Measurements from ENCODE around the gene SLC9C1. TPM values are rescaled to one million over a fixed set of nuclear protein-coding genes. Genes with fewer than 3 reads are reported as not detected.
A peak's percentile ranks its signal among the peaks of the same experiment; 100 is the strongest.

The SLC9C1 gene
- polyA plus RNA-seq, 1 donor (not counting 4 experiments of a cell fraction or from before 2014, with no cell fraction given), result not detected

GRCh38 chr3:112130638-112130993 lies 163.4 kb downstream of the SLC9C1 start:
- peak; percentile 26 for FAIRE-seq
- dilution Hi-C loops (cut with MboI; ENCODE audit: extremely low pct_ligation_motif_present, low sequenced_read_pairs), result no loop called here
- peaks cover 30% of the 10 kb centered on the region for H3K4me1 ChIP-seq (ENCODE audit: control insufficient read depth, extremely low read depth, insufficient read depth, low read length)
- H3K9ac ChIP-seq (ENCODE audit: control insufficient read depth, extremely low read depth, insufficient read depth, low read length), result no peak overlapping the region
- H2AFZ ChIP-seq (ENCODE audit: control insufficient read depth, low read length), result no peak overlapping the region
- no peaks in the 10 kb centered on the region for H3K9me3 ChIP-seq (ENCODE audit: control insufficient read depth, low read depth, low read length)
- H3K4me3 ChIP-seq (ENCODE audit: control insufficient read depth in 2 of 3, extremely low read depth in 1 of 3, insufficient read depth in 2 of 3, low read depth in 1 of 3, low read length in 3 of 3), result no peak overlapping the region
- DNase-seq (ENCODE audit: low read depth, low spot score), result no peak
- no peaks in the 10 kb centered on the region for H4K20me1 ChIP-seq (ENCODE audit: control insufficient read depth, extremely low read depth, insufficient read depth, low read length)
- no peak overlapping the region for H3K27ac ChIP-seq (ENCODE audit: control insufficient read depth, insufficient read depth, low read length)
- no peaks in the 10 kb centered on the region for H3K9me1 ChIP-seq (ENCODE audit: control insufficient read depth, extremely low read depth, insufficient read depth, low read length)
- peaks cover 0 to 6% of the 10 kb centered on the region in 2 experiments for H3K36me3 ChIP-seq (ENCODE audit: control insufficient read depth in 2 of 2, extremely low read depth in 1 of 2, insufficient read depth in 2 of 2, low read length in 2 of 2)
- no peak for TF ChIP-seq EZH2 (IDR thresholded peaks at IDR 0.05; ENCODE audit: low read length)
- TF ChIP-seq, protein P1, sequence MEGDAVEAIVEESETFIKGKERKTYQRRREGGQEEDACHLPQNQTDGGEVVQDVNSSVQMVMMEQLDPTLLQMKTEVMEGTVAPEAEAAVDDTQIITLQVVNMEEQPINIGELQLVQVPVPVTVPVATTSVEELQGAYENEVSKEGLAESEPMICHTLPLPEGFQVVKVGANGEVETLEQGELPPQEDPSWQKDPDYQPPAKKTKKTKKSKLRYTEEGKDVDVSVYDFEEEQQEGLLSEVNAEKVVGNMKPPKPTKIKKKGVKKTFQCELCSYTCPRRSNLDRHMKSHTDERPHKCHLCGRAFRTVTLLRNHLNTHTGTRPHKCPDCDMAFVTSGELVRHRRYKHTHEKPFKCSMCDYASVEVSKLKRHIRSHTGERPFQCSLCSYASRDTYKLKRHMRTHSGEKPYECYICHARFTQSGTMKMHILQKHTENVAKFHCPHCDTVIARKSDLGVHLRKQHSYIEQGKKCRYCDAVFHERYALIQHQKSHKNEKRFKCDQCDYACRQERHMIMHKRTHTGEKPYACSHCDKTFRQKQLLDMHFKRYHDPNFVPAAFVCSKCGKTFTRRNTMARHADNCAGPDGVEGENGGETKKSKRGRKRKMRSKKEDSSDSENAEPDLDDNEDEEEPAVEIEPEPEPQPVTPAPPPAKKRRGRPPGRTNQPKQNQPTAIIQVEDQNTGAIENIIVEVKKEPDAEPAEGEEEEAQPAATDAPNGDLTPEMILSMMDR (optimal IDR thresholded peaks at IDR 0.05 in 1 of 3, IDR thresholded peaks at IDR 0.05 in 1 of 3, conservative IDR thresholded peaks at IDR 0.05 in 1 of 3; ENCODE audit: extremely low read depth in 1 of 3, insufficient read depth in 2 of 3, low read length in 3 of 3), result no peak
- no peaks in the 10 kb centered on the region for H3K27me3 ChIP-seq (ENCODE audit: control insufficient read depth, extremely low read depth, insufficient read depth, low read length)
- H3K4me2 ChIP-seq (ENCODE audit: control insufficient read depth, extremely low read depth, insufficient read depth, low read depth, low read length), result no peak overlapping the region
- H3K79me2 ChIP-seq (ENCODE audit: control insufficient read depth, insufficient read depth, low read length), result no peaks in the 10 kb centered on the region

- no peak overlapping the region for H3K4me2 ChIP-seq (ENCODE audit: control insufficient read depth, extremely low read depth, insufficient read depth, low read depth, low read length)
- no peak for DNase-seq (ENCODE audit: low read depth, low spot score)
Measured at GRCh38 chr3:112129925-112130637, 163.9 kb downstream of the SLC9C1 start.

More at GRCh38 chr3:112129925-112130637, 163.9 kb downstream of the SLC9C1 start:
- Histone ChIP-seq H4K20me1 (ENCODE audit: control insufficient read depth, extremely low read depth, insufficient read depth, low read length) (no peaks in the 10 kb centered on the region), H3K9me3 (ENCODE audit: control insufficient read depth, low read depth, low read length) (no peaks in the 10 kb centered on the region), H3K4me3 (ENCODE audit: control insufficient read depth in 2 of 3, extremely low read depth in 1 of 3, insufficient read depth in 2 of 3, low read depth in 1 of 3, low read length in 3 of 3) (no peak overlapping the region), H3K36me3 (ENCODE audit: control insufficient read depth in 2 of 2, extremely low read depth in 1 of 2, insufficient read depth in 2 of 2, low read length in 2 of 2) (peaks cover 0 to 6% of the 10 kb centered on the region in 2 experiments), H3K4me1 (ENCODE audit: control insufficient read depth, extremely low read depth, insufficient read depth, low read length) (peaks cover 30% of the 10 kb centered on the region), H3K9me1 (ENCODE audit: control insufficient read depth, extremely low read depth, insufficient read depth, low read length) (no peaks in the 10 kb centered on the region), H3K9ac (ENCODE audit: control insufficient read depth, extremely low read depth, insufficient read depth, low read length) (no peak overlapping the region), H3K27ac (ENCODE audit: control insufficient read depth, insufficient read depth, low read length) (no peak overlapping the region), H2AFZ (ENCODE audit: control insufficient read depth, low read length) (no peak overlapping the region), H3K27me3 (ENCODE audit: control insufficient read depth, extremely low read depth, insufficient read depth, low read length) (no peaks in the 10 kb centered on the region), H3K79me2 (ENCODE audit: control insufficient read depth, insufficient read depth, low read length) (no peaks in the 10 kb centered on the region)
- no peak for TF ChIP-seq EZH2 (IDR thresholded peaks at IDR 0.05; ENCODE audit: low read length)
- dilution Hi-C loops (cut with MboI; ENCODE audit: extremely low pct_ligation_motif_present, low sequenced_read_pairs), result no loop called here
- FAIRE-seq, result peak; percentile 5

Measured in keratinocyte (primary cell).